Astrocyte of the cerebellum (primary cell): ENCODE measurements around the gene NETO1.

Experiments
- DNase-seq: peaks from one replicate; pipeline ENCODE4 v3.0.0-alpha.2; 2011; ENCODE audit warnings: low read depth
- H3K4me3 ChIP-seq: 2 replicates; pipeline ENCODE4 v1.5.1; 2011; ENCODE audit warnings: mild to moderate bottlenecking, low read depth, low read length, moderate library complexity
- in situ Hi-C: cut with HindIII; loops from 2 replicates; pipeline ENCODE4 v1.10.0; 2017; ENCODE audit warnings: low sequenced_read_pairs
- TF ChIP-seq, protein P1 (sequence below): IDR thresholded peaks from 2 replicates; pipeline ENCODE4 v1.5.1; 2012; ENCODE audit warnings: low read length, low read depth, moderate library complexity, mild to moderate bottlenecking; ENCODE audit errors: missing control alignments

NETO1 gene

DNA sequence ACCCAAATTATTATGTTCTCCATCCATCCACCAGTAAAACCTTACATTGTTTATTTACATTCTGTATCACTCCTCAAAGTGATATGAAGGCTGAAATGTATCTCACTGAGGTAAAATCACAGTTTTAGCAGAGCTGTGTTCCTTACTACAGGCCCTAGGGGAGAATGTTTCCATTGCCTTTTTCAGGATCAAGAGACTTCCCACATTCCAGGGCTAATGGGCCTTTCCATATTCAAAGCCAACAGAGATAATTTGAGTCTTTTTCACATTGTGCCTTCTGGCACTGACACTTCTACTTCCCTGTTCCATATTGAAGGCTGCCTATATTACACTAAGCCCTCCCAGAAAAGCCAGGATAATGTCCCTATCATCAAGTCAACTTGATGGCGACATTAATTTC lies 20.0 kb downstream of the NETO1 start:
- no peak overlapping the region for H3K4me3 ChIP-seq
- in situ Hi-C loops, result no loop called here
- DNase-seq, result no peak
- TF ChIP-seq, protein P1, sequence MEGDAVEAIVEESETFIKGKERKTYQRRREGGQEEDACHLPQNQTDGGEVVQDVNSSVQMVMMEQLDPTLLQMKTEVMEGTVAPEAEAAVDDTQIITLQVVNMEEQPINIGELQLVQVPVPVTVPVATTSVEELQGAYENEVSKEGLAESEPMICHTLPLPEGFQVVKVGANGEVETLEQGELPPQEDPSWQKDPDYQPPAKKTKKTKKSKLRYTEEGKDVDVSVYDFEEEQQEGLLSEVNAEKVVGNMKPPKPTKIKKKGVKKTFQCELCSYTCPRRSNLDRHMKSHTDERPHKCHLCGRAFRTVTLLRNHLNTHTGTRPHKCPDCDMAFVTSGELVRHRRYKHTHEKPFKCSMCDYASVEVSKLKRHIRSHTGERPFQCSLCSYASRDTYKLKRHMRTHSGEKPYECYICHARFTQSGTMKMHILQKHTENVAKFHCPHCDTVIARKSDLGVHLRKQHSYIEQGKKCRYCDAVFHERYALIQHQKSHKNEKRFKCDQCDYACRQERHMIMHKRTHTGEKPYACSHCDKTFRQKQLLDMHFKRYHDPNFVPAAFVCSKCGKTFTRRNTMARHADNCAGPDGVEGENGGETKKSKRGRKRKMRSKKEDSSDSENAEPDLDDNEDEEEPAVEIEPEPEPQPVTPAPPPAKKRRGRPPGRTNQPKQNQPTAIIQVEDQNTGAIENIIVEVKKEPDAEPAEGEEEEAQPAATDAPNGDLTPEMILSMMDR, result no peak

DNA sequence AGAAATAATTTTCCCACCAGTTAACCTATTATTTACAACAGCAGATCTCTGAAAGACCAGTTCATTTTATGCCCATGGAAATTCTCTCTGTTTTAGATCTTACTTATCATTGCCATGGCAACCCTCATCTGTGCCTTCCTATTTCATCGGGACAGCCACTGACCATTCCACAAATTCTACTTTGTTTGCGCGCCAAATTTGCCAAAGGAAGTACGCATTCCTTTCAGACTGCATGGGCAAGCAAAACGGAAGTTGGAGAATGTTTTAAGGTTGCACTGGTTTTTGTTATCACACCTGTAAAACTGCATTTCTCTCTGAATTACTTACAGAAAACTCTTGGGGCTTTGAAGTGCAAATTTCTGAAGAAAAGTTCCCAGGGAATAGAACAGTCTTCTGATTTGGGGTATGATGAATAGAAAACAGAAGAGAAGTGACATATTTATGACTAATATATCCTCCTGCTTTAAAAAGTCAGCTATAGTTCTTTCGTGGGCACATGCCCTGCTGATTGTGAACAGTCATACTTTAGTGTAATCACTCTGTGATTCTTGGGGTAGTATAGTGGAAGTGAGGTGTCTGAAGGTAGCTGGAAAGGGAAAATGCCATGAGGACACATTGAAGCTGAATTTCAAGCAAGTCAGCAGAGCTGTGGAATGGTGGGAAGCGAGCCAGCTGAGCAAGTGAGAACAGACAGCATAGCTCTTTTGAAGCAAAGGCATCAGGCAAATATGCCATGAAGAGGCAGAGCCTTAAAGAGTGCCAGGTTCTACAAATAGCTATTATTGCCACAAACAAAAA lies 20.9 kb downstream of the NETO1 start:
- DNase-seq, result no peak
- in situ Hi-C loops, result no loop called here
- no peak overlapping the region for H3K4me3 ChIP-seq
- TF ChIP-seq, protein P1, result no peak

DNA sequence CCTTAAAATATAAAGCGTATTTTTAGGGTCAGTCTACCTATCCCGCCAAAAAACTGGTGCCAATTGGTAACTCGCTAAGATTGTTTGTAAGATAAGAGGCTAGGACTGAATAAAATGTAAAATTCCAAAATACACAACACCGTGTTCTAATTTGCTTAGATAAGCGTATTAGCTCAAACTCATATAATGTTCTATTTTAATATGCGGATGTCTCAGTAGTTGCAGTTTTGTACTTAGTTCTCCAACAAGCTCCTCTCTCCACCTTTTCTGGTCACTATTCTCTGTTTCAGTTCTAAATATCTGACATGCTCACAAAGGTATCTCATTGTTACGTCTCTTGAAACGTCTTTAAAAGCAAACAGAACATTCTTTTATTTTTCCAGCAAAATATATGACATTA lies 24.0 kb downstream of the NETO1 start:
- no peak overlapping the region for H3K4me3 ChIP-seq
- DNase-seq, result no peak
- in situ Hi-C loops, result no loop called here
- TF ChIP-seq, protein P1, result no peak

DNA sequence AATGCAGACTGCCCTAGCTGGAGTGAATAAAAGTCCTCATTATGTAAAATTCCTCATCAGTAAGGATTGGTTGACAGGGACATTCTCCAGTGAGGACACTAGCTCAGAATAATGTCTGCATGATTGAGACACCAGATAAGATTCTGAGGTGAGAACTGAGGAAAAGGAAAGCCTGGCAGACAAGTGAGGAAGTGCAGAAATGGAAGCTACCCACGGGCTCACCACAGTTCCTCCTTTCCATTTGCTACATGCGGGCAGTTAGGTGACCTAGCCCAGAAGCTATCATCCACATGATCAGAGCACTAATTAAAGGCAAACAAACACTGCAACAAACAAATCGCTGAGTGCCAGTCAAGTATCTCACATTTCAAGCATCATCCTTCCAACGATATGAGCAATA lies 27.7 kb downstream of the NETO1 start:
- H3K4me3 ChIP-seq, result no peak overlapping the region
- in situ Hi-C loops, result no loop called here
- TF ChIP-seq, protein P1, result no peak
- no peak for DNase-seq

DNA sequence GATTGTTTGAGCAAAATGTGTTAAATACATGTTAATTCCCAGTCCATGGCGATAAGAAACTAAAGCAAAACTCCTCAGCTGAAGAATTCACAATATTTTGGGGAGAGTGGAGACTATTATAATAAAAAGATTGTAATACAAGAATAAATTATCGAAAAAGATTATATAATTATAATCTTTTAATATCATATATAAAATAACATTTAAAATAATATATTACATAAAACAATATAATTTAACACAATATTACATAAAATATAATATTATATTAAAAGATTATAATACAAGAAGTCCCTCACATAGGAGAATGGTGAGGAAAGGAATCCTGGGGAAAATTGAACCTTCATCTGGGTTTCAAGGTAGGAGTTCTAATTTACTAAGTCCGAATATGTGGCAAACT lies 33.1 kb downstream of the NETO1 start:
- DNase-seq, result no peak
- TF ChIP-seq, protein P1, result no peak
- H3K4me3 ChIP-seq, result no peak overlapping the region
- in situ Hi-C loops, result no loop called here

DNA sequence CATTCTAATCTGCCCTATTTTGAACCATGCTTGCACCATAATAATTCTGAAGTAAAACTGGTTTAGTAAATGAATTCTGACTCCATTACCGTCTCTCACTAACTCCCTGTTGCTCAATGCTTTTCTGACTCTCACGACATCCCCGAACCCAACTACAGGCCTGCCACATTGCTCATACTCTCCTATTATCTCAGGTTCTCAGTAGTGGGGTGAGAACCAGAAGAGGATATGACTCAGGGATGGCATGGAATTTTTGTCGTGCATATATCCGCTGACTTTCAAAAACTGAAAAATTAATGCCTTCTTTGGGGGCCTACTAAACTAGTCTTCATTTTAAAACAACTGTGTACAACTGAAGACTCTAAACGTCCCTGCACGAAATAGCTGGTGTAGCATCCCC lies 34.3 kb downstream of the NETO1 start:
- no peak for DNase-seq
- TF ChIP-seq, protein P1, result no peak
- in situ Hi-C loops, result no loop called here
- H3K4me3 ChIP-seq, result no peak overlapping the region
